HG02642 (cell line): Measurements from ENCODE around the gene RFC3.

ENCODE experiments used
- ATAC-seq: cut with Tn5 transposase; IDR thresholded peaks from one replicate; pipeline ENCODE4 v1.9.1; 2021; ENCODE audit warnings: mild to moderate bottlenecking; ENCODE audit not compliant: unreplicated experiment, poor library complexity

RFC3 gene

GRCh38 chr13:33863188-33863789 is 45.3 kb downstream of the RFC3 start:
- ATAC-seq = no peak

GRCh38 chr13:33865945-33866344 is 48.0 kb downstream of the RFC3 start:
- peak; percentile 89 for ATAC-seq

- no peak for ATAC-seq
Observed at GRCh38 chr13:33867472-33867871, 49.5 kb downstream of the RFC3 start.

GRCh38 chr13:33868343-33868994 is 50.5 kb downstream of the RFC3 start:
- ATAC-seq = no peak

GRCh38 chr13:33869005-33869404 is 51.1 kb downstream of the RFC3 start:
- no peak for ATAC-seq

- no peak for ATAC-seq
Observed at GRCh38 chr13:33870046-33870668, 52.2 kb downstream of the RFC3 start.

GRCh38 chr13:33871207-33872004 is 53.5 kb downstream of the RFC3 start:
- ATAC-seq = no peak

GRCh38 chr13:33872005-33872351 is 54.0 kb downstream of the RFC3 start:
- ATAC-seq = no peak

- no peak for ATAC-seq
Observed at GRCh38 chr13:33873251-33873908, 55.4 kb downstream of the RFC3 start.

GRCh38 chr13:33874871-33875270 is 56.9 kb downstream of the RFC3 start:
- no peak for ATAC-seq

- no peak for ATAC-seq
Observed at GRCh38 chr13:33875618-33876401, 57.9 kb downstream of the RFC3 start.

GRCh38 chr13:33876716-33877394 is 58.9 kb downstream of the RFC3 start:
- no peak for ATAC-seq

GRCh38 chr13:33879118-33879517 is 61.2 kb downstream of the RFC3 start:
- ATAC-seq = no peak

- no peak for ATAC-seq
Observed at GRCh38 chr13:33882804-33883203, 64.9 kb downstream of the RFC3 start.

GRCh38 chr13:33884531-33885220 is 66.7 kb downstream of the RFC3 start:
- ATAC-seq = no peak
